ENCODE data around the gene SMAP2.
"Not testable (repeated sequence)": the region's sequence is repeated elsewhere in the genome, so short reads cannot be mapped to it uniquely, and the experiment has no call there.

SMAP2 gene

DNA sequence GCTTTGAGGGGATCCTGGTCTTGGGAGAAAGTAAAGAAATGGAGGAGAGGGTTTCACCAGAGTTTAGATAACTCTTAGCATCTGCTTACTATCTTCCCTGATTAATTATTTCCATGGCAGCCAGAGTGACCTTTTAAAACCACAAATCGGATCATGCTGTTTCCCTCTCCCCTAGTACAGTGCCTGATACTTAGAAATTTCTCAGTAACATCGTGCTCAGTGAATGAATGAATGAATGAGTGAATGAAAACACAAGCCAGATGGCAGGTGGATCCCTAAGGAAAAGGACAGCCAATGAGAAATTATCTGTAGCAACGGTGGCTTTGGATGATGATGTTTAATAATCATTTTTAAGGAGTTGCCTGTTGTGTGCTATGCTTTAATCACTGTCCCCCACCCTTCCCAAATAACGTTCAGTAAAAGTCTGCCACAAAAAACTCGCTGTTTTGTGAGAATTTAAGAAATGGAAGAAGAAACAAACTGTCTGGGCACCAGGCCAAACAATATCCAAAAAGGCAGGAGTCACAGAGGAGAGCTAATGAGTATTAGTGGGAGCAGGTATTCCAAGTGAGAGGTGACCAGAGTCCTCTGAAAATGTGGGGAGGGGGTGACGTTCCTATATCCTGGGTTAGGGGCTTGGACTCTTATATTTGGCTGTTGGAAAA, 737 bp upstream of the SMAP2 start:
- DNase-seq, result no peak

DNA sequence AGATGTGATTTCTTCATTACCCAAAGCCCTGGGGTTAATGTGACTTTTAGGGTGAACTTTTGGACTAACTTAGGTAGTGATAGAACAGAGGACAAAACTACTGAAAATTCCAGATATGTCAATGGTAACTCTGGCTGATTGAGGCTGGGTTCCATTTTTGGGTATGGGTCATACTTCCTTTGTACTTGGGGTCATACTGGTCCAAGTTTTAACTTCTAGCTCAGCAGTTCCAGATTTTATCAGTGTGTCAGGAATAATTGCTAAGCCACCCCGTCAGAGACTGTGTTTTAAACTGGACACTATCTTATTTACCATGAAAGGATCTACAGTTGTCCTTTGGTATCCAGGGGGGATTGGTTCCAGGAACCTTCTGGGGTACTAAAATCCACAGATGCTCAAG, 4.0 kb downstream of the SMAP2 start:
- no peak for DNase-seq

DNA sequence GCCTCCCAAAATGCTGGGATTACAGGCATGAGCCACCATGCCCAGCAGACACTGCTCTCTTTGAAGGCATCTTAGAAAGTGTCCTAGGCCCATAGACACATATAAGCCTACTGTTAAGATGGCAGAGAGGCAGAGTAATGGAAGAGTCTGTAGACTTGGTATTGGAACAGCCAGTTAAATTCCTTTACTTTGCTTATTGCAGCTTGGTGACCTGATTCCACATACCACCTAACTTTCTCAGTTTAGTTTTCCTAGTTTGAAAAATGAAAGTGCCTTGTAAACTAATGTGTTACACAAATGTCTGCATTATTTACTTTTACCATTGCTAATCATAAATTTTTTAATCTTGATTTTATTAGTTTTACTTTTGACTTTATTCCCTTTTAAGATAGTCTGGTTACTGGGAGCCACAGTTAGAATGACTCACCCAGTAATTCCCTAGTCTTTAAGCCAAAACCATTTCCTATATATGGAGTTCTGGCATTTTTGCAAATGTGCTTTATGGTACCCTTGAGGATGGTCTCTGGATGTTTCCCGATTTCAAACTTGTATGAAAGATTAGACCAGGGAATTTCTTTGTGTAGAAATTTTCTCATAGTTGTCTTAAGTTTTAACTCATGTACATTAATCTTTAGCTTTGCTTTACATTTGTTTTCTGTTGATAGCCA, 6.4 kb downstream of the SMAP2 start:
- no peak for DNase-seq

DNA sequence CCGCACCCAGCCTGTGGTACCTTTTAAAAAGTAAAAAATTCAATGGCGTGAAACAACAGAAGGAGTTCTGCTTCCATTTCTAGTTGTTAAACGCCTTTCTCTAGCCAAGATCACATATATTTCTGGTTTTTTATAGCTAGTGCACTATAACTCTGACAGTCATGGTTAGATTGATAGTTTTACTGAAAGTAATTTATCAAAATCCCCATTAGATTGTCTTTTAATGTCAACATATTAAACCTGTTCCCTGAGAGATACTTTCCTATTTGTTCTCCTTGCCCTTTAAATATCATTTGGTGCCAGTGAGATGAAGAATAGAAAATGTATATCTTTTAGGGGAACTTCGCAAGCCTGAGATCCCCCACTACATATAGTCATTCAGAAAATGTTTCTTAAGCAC, 7.3 kb downstream of the SMAP2 start:
- no peak for DNase-seq

DNA sequence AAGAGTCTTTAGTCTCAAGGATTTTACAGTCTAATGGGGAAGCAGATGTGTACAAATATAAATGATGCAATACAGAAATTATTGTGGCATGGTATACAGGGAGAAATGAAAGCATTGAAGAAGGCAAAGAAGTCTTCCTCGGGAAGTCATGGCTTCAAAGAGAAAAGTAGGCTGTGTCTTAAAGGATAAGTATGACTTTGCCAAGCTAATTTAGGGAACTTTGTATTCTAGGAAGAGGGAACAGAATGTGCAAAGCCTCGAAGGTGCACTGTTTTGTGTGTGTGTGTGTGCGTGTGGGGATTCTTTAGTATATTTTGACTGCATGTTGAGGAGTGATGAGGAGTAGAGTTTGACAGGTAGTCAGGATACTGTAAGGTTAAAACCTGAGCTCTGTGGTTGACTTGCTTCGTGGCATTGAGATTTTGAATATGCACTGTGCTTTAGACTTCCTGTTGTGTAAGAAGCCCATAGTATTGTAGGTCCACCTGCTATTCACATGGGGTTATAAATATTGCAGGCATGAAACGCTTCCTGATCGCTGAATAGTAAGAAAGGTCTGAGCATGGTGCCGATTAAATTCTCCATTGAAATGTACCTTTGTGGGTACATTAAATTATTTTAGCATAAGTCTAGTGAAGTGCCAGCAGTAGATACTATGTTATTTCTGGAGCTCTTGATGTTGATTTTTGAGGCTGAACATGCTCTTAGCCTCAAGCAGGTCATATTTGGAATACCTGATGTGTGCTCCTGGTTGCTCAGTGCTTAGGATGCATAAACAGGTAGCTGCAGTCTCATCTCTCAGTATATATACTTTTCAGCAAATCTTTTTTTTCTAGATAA, 8.0 kb downstream of the SMAP2 start:
- DNase-seq, result no peak

DNA sequence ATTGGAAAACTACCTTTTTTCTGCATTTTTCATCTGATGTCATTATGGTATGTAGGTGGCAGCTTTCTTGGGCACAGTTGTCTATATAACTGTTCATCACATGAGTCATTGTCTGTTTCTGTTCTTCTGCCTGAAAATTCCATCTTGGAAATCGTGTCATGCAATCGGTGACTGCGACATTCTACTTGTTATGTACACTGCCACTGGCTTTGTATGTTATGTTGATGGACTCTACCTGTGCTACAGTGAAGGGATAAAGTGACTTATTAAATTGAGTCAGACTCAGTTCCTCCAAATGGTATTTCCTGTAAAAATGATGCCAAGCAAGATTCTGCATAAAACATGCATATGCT, 8.6 kb downstream of the SMAP2 start:
- DNase-seq, result no peak

DNA sequence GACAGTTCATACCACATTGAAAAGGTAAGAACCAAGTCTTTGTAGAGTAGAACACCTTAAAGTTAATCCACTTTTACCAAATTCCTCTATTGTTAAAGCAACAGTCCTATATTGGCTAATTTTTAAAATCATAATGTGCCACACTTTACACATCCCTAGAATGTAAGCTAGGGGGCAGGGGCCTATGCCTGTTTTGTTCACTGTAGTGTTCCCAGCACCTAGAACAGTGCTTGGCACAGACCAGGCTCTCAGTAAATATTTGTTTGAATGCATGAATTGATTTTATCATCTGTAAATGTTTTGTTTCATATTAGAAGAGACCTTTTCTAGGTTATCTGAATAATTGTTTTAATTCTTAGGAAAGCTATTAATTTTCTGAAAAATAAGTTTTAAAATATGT, 9.1 kb downstream of the SMAP2 start:
- DNase-seq, result no peak

DNA sequence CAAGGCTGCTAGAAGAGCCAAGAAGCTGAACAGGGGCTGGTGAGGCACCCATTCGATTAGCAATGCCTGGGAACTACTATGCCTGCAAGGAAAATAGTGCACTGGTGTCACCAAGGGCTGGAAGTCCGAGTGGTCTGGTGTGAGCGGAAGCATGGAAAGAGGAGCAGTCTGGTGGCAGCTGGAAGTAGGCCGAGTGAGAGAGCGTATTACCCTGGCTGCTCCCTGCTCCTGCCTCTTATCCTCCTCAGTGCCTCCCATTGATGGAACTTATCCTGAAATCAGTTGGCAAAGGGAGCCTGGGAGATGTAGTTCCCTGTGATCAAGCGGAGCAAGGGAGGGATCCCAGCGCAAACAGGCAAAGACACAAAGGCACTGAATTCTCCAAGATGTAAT, 9.6 kb downstream of the SMAP2 start:
- no peak for DNase-seq

DNA sequence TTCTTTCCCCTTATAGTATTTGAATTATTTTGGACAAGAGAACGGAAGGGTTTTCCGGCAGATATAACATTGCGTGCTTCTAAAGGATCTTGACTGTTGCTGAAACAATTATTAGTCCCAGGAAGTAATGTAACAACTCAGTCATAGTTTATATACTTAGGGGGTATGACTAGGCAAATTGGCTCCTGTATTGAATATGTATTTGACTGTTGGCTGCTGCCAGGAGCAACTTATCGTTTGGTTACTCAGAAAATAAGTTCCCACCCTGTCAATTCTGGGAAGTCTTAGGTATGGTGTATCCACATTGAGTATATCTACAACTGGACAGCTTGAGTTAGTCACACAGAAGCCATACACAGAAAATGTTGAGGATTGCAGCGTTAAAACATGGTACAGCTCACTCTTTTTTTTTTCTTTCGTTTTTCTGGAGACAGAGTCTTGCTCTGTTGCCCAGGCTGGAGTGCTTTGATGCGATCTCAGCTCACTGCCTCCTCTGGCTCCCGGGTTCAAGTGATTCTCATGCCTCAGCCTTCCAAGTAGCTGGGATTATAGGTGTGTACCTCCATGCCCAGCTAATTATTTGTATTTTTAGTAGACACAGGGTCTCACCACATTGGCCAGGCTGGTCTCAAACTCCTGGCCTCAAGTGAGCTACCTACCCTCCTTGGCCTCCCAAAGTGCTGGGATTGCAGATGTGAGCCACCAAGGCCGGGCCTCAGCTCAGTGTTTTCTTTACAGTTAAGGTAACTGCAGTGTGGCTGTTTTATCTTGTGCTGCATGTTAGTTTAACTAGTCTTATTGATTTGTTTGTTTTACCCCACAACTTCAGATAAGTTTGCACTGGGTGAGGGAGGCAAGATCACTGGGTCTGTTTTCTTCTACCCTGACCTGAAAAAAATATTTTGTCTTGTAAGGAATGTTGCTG, 10.2 kb downstream of the SMAP2 start:
- no peak for DNase-seq

DNA sequence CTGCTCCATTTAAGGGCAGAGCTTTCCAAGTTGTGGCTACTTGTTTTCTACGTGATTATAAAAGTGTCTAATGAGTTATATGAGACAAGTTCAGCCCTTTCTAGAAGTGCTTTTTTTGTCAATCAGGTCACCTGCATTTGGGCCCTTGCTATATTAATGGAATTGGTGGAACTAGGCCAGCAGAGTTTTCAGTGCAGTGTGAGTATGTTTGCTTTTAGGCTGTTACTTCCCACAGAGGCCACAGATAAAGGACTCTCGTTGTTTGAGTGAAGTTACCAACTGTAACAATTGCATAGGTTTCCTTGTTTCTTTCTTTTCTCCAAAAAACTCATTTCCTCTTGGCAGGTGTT, 10.9 kb downstream of the SMAP2 start:
- no peak for DNase-seq

DNA sequence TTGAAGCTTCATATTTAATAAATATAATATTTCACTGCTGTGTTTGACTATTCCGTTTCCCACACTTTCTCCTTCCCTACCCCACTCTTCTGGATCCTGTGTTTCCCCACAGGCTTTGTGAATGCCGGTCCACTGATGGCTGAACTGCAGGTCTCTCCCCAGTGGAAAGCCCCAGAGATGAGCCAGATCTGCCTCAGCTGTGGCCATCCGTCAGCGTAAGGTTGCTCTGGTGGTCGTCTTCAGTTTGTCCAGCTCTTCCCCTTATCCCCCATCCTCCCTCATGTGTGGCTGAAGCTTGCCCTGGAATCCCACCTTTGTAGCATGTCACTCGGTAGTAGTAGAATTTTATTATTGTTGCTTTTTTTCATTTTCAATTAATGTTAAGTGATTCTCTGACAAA, 11.4 kb downstream of the SMAP2 start:
- DNase-seq, result no peak

DNA sequence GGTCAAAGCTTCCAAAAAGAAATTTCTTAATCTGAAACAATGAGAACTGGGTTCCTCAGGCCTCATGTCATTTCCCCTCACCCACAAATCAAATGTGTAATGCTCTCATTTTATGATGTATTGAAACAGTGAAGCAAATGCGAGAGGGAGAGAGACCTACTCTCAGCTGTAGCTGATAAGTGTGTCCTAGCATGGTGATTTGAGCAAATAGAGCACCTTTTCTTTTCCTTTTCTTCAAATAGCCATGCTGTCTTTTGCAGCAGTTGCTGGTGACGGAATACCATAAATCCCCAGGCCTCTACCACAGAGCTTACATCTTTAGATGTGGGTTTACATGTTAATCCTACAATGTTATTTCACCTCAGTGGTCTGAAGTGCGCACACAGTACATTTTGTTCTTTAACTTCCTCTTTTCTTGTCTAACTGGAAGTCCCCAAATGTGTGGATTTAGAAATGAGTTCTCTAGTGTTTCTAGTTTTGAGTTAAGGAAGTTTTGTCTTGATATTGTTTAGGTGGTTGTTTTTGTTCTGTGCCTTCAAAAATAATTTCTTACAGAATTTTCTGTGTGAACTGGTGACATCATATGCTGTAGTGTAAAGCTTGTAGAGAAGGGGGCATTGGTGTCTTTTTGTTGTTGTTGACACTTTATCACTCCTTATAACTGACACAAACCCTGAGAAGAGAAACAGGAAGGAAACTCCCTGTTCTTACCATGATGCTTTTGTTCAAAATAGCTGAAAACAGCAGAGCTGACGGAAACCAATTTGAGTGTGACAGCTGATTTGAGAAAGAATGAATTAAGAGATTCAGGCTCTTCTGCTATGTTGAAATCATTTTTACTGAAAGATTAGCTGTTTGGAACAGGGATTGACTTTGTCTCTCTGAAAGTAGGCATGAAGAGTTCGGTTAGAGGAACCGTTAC, 12.2 kb downstream of the SMAP2 start:
- peak in 1 of 2 experiments; percentile 51 for DNase-seq

DNA sequence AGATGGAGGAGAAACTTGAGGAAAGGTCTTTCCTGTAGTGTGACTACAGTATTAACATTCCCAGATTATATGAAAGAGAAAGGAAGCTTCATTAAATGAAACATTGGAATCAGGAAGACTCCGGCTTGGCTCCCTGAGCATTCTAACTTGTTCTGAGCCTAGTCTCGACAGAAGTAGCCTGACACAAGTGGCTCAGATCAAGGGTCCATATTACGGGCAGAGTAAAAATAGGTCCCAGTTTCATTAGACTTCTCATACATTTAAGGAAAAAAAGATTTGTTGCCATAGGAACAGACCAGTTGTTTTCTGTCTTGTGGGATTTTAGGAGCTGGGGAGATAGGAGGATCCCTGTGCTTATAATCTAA, 12.8 kb downstream of the SMAP2 start:
- DNase-seq, result no peak

DNA sequence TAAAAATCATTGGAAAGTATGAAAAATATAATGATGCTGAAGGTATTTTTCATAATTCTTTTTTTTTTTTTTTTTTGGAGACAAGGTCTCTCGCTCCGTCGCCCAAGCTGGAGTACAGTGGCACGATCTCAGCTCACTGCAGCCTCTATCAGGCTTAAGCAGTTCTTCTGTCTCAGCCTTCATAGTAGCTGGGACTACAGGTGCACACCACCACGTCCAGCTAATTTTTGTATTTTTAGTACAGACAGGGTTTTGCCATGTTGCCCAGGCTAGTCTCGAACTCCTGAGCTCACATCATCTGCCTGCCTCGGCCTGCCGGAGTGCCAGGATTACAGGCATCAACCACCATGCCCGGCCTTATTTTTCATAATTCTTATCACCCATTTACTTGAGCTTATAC, 13.3 kb downstream of the SMAP2 start:
- no peak for DNase-seq

DNA sequence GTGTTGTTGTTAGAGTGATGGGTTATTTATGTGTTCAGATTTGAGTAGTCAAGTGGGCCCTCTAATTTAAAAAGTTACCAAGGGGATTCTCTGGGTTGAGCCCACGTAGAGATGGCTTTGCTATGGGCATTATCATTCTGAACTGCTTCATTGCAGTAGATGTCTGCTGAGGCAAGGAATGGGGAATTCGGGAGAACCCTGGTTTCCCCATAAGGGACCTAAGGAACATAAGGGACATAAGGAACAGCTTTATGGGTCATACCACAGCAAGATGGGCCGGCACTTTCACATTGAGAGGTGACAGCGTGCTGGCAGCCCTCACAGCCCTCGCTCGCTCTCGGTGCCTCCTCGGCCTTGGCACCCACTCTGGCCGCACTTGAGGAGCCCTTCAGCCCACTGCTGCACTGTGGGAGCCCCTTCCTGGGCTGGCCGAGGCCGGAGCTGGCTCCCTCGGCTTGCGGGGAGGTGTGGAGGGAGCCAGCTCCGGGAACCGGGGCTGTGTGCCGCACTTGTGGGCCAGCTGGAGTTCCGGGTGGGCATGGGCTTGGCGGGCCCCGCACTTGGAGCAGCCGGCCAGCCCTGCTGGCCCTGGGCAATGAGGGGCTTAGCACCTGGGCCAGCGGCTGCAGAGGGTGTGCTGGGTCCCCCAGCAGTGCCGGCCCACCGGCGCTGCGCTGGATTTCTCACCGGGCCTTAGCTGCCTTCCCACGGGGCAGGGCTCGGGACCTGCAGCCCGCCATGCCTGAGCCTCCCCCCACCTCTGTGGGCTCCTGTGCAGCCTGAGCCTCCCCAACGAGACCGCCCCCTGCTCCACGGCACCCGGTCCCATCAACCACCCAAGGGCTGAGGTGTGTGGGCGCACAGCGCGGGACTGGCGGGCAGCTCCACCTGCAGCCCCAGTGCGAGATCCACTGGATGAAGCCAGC, 14.1 kb downstream of the SMAP2 start:
- DNase-seq, result not testable (repeated sequence)

DNA sequence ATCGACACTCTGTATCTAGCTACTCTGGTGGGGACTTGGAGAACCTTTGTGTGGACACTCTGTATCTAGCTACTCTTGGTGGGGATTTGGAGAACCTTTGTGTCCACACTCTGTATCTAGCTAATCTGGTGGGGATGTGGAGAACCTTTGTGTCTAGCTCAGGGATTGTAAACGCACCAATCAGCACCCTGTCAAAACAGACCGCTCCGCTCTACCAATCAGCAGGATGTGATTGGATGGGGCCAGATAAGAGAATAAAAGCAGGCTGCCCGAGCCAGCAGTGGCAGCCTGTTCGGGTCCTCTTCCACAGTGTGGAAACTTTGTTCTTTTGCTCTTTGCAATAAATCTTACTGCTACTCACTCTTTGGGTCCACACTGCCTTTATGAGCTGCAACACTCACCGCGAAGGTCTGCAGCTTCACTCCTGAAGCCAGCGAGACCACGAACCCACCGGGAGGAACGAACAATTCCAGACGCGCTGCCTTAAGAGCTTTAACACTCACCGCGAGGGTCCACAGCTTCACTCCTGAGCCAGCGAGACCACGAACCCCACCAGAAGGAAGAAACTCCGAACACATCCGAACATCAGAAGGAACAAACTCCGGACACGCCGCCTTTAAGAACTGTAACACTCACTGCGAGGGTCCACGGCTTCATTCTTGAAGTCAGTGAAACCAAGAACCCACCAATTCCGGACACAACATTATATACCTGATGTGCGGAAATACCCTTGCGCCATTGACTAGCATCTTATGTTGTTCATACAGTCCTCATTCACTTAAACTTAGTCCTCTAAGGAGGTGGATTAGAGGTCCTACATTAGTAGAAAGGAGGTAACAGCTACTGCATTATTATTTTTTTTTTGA, 15.2 kb downstream of the SMAP2 start:
- not testable (repeated sequence) for DNase-seq

DNA sequence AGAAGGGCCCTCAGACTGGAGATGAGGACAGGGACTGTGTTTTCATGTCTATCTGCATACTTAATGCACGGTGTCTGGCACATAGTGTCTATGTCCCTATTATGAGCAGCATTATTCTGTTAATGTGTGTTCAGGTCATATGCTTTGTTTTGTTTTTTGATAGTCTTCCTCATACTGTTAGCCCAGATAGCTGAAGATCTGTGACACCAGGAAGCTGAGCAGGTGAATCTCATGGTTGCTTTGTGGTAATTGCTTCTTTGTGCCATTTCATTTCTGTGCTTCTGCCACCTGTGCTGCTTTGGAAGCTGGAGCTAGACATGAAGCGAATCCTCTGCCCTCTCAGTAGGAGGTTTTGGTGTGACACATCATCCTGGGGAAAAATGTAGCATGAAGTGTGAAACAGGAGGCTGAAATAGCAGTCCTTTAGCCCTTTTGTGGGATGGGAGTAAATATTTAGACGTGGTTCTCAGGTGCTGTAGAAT, 15.8 kb downstream of the SMAP2 start:
- DNase-seq, result peak in 1 of 2 experiments; percentile 38

DNA sequence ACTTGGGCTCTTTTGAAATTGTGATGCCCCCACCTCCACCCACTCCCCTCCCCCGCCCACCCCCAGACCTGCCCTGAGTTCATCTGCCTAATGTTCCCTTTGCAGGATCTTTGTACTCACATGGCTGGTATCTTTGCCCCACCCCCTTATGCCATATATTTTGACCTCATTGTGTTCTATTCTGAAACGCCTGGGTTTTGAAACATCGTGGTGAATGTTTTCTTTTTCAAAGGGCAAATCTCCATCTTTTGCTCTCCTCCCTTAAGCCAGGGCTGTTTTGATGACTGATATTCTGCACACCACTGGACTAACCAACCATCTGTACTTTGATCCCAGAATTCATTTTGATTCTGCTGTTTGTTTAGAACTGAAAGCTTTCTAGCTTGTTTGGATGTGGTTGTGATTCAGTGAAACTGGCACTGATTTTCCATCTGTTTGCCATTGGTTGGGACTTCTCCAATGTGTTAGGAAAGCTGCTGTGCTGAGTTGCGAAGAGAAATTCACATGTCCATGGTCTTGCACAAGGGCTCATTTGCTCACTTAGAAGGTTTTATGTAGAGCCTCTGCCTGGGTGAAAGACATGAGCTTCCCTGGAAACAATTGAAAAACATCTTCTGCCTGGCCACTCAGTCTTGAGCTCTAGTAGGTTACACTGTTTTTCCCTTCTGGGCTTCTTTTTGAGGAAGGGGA, 16.5 kb downstream of the SMAP2 start:
- DNase-seq, result no peak

DNA sequence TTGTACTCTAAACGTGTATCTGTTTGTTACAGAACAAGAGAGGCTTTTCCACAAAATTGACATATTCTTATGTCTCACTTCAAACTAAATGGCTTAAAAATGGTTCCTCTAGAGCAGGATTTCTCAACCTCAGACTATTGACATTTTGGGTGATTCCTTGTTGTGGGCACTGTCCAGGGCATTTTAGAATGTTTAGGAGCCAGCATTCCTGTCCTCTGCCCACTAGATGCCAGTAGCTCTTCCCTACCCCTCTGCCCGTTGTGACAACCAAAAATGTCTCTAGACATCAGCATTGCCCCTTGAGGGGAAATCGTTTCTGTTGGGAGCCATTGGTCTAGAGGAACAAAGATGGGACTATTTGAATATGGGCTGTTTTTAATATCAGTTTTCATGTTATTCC, 17.3 kb downstream of the SMAP2 start:
- DNase-seq, result no peak
